GM19193 (cell line): ENCODE results near the gene NOL6.

Experiments
- POLR2A ChIP-seq: IDR thresholded peaks from 4 replicates; pipeline ENCODE4 v1.6.1; 2011; ENCODE audit not compliant: insufficient read depth, insufficient read length; ENCODE audit errors: extremely low read depth

NOL6 gene

DNA sequence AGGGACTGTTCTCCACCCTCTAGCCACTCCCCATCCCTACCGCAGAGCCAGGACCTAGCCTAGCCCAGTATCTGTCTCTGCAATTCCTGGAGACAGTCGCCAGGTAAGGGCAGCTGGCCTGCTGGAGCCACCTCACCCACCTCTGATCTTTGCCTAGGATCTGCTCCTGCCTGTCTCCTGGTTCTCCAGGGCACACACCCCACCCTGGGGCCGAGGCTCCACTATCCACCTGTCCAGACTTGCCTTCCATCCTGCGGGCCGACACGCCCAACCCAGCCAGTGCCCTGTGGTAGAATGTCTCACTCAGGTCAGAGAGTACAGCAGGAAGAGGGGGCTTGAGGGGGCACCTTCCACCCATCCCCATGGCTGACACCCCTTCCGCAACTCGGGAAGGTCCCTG, 55.6 kb downstream of the NOL6 start:
- no peak for TF ChIP-seq POLR2A

- no peak for TF ChIP-seq POLR2A
These were observed 56.7 kb downstream of the NOL6 start for GRCh38 chr9:33416996-33417395.

DNA sequence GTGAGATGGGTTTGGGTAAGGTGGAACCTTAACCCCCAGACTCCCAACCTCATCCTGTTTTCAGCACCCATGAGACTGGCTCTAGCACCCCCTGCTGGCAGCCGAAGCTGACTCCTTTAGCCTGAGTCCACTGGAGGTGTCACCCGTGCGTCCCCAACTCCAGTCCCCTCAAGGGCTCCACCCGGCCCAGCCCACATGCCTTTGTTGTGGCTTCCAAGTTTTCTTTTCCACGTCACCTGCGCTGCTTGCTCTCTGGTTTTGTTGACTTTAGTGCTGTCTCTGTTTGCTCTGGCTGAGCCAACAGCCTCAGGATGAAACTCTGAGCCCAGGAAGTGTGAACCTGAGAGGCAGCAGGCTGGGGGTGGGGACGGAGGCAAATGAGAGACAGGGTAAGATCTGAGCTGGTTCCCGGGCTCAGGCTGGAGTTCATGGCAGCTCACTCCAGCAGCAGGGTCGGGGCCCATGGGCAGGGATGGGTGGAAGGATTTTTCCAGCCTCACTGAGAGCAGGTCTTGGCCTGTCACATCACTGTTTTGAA, 58.2 kb downstream of the NOL6 start:
- no peak for TF ChIP-seq POLR2A

DNA sequence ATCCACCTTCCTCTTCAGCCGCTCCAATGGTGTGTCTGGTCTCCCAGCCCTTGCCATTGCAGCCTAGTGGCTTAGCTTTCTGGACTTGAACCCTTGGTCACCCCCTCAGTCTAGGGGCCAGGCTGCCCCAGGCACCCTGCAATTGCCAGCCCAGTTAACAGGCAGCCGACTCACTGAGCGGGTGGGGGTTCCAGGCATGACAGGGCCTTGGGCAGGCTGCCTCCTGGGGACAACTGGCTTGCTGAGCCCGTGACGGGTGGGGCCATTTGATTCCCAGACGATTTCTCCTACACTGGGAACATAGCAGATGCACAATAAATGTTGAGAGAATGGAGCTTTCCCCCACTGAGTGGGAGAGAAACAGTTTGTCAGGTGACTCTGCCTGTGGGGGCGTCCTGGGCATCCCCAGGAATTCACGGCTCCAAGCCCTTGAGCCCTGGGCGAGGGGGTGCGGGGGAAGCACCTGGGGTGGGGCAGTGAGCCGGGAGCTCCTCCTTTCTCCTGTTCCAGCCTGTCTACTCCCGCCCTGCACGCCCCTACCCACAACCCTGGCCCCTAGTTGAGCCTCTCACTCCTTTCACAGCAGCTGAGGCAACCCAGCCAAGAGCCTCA, 58.7 kb downstream of the NOL6 start:
- no peak for TF ChIP-seq POLR2A

- TF ChIP-seq POLR2A, result no peak
These were observed 59.5 kb downstream of the NOL6 start for GRCh38 chr9:33414268-33414667.
